GM10266 (cell line): ENCODE data around the gene CLCN2.

Experiments used
- DNase-seq: peaks from one replicate; pipeline ENCODE4 v3.0.0; 2012; ENCODE audit errors: extremely low spot score
- CTCF ChIP-seq: IDR thresholded peaks from 2 replicates; pipeline ENCODE4 v1.5.1; 2012; ENCODE audit warnings: mild to moderate bottlenecking, low read depth; ENCODE audit not compliant: control insufficient read depth, insufficient read depth; ENCODE audit errors: missing control alignments

Gene CLCN2

GRCh38 chr3:184386047-184386806 lies 24.8 kb upstream of the CLCN2 start:
- DNase-seq: no peak

GRCh38 chr3:184384856-184385422 lies 23.5 kb upstream of the CLCN2 start:
- TF ChIP-seq CTCF: no peak
- DNase-seq: no peak

More at GRCh38 chr3:184386047-184386806, 24.8 kb upstream of the CLCN2 start:
- TF ChIP-seq CTCF: no peak

GRCh38 chr3:184384342-184384741 lies 22.9 kb upstream of the CLCN2 start:
- no peak for TF ChIP-seq CTCF
- no peak for DNase-seq

GRCh38 chr3:184383033-184383740 lies 21.8 kb upstream of the CLCN2 start:
- TF ChIP-seq CTCF: no peak
- DNase-seq: no peak

- no peak for TF ChIP-seq CTCF
- no peak for DNase-seq
These were observed 21.1 kb upstream of the CLCN2 start for GRCh38 chr3:184382326-184383032.

GRCh38 chr3:184381261-184382224 lies 20.1 kb upstream of the CLCN2 start:
- no peak for DNase-seq
- TF ChIP-seq CTCF: no peak
